H9 (cell line): ENCODE measurements around the gene RXRB. TPM values are rescaled to one million over a fixed set of nuclear protein-coding genes. Genes with fewer than 3 reads are reported as not detected.

ENCODE experiments used
- DNase-seq: peaks from one replicate; pipeline ENCODE4 v3.0.0-alpha.2; 2017
- H2AFZ ChIP-seq: one replicate; pipeline ENCODE4 v1.6.1; 2013; ENCODE audit warnings: mild to moderate bottlenecking, low read length, control low read depth, moderate library complexity
- H2AK5ac ChIP-seq: 2 replicates; pipeline ENCODE4 v1.6.1; 2013; ENCODE audit warnings: low read length, control low read depth, mixed read lengths; ENCODE audit not compliant: insufficient read length
- H2BK120ac ChIP-seq: one replicate; pipeline ENCODE4 v1.6.1; 2013; ENCODE audit warnings: low read depth, mild to moderate bottlenecking, low read length, control low read depth, inconsistent platforms; ENCODE audit not compliant: poor library complexity, severe bottlenecking
- H2BK12ac ChIP-seq: 2 replicates; pipeline ENCODE4 v1.6.1; 2013; ENCODE audit warnings: low read length, control low read depth, mixed read lengths, low read depth; ENCODE audit not compliant: insufficient read length
- H2BK15ac ChIP-seq: 2 replicates; pipeline ENCODE4 v1.6.1; 2013; ENCODE audit warnings: low read depth, low read length, control low read depth
- H2BK20ac ChIP-seq: one replicate; pipeline ENCODE4 v1.6.1; 2013; ENCODE audit warnings: low read depth, mild to moderate bottlenecking, low read length, control low read depth, inconsistent platforms; ENCODE audit not compliant: poor library complexity, severe bottlenecking
- H2BK5ac ChIP-seq: 2 replicates; pipeline ENCODE4 v1.6.1; 2013; ENCODE audit warnings: low read length, control low read depth, mixed read lengths; ENCODE audit not compliant: insufficient read length
- H3K14ac ChIP-seq: 2 replicates; pipeline ENCODE4 v1.6.1; 2013; ENCODE audit warnings: low read length, control low read depth; ENCODE audit not compliant: insufficient read depth
- H3K18ac ChIP-seq: 2 replicates; pipeline ENCODE4 v1.6.1; 2013; ENCODE audit warnings: low read depth, mild to moderate bottlenecking, mixed read lengths, low read length, control low read depth; ENCODE audit not compliant: insufficient read length
- H3K23ac ChIP-seq: 2 replicates; pipeline ENCODE4 v1.6.1; 2013; ENCODE audit warnings: low read length, control low read depth, mixed read lengths, low read depth; ENCODE audit not compliant: insufficient read length
- H3K23me2 ChIP-seq: 2 replicates; pipeline ENCODE4 v1.6.1; 2013; ENCODE audit warnings: low read depth, mild to moderate bottlenecking, mixed read lengths, low read length, control low read depth; ENCODE audit not compliant: insufficient read length, poor library complexity, severe bottlenecking
- H3K27ac ChIP-seq: 2 replicates; pipeline ENCODE4 v1.5.1; 2013; ENCODE audit warnings: low read length, control low read depth, mixed read lengths, low read depth; ENCODE audit not compliant: insufficient read length
- H3K27me3 ChIP-seq: 2 replicates; pipeline ENCODE4 v1.6.1; 2013; ENCODE audit warnings: low read length, control low read depth, inconsistent platforms; ENCODE audit not compliant: insufficient read depth
- H3K4ac ChIP-seq: 2 replicates; pipeline ENCODE4 v1.6.1; 2013; ENCODE audit warnings: low read depth, mild to moderate bottlenecking, control low read depth, inconsistent platforms, low read length, moderate library complexity
- H3K4me1 ChIP-seq: 2 replicates; pipeline ENCODE4 v1.6.1; 2013; ENCODE audit warnings: low read length, control low read depth, inconsistent platforms; ENCODE audit not compliant: insufficient read depth
- H3K4me2 ChIP-seq: 2 replicates; pipeline ENCODE4 v1.6.1; 2013; ENCODE audit warnings: low read length, control low read depth, mixed read lengths; ENCODE audit not compliant: insufficient read length, insufficient read depth
- H3K56ac ChIP-seq: 2 replicates; pipeline ENCODE4 v1.6.1; 2013; ENCODE audit warnings: low read depth, mild to moderate bottlenecking, mixed read lengths, low read length, control low read depth; ENCODE audit not compliant: insufficient read length
- H3K79me1 ChIP-seq: 2 replicates; pipeline ENCODE4 v1.6.1; 2013; ENCODE audit warnings: low read depth, mild to moderate bottlenecking, moderate library complexity, low read length, control low read depth, inconsistent platforms; ENCODE audit not compliant: insufficient read depth, poor library complexity, severe bottlenecking
- H3K79me2 ChIP-seq: 2 replicates; pipeline ENCODE4 v1.6.1; 2013; ENCODE audit warnings: low read length, control low read depth, inconsistent platforms; ENCODE audit not compliant: insufficient read depth
- H3K9ac ChIP-seq: 2 replicates; pipeline ENCODE4 v1.6.1; 2013; ENCODE audit warnings: low read length, control low read depth, mixed read lengths; ENCODE audit not compliant: insufficient read length; ENCODE audit errors: extremely low read depth
- H3K9me3 ChIP-seq: one replicate; pipeline ENCODE4 v1.6.1; 2013; ENCODE audit warnings: low read depth, low read length, inconsistent platforms; ENCODE audit not compliant: control insufficient read depth
- H3T11ph ChIP-seq: one replicate; pipeline ENCODE4 v1.6.1; 2013; ENCODE audit warnings: mild to moderate bottlenecking, low read length, control low read depth, inconsistent platforms
- H4K20me1 ChIP-seq: one replicate; pipeline ENCODE4 v1.6.1; 2013; ENCODE audit not compliant: control insufficient read depth, insufficient read length, insufficient read depth
- H4K5ac ChIP-seq: 2 replicates; pipeline ENCODE4 v1.6.1; 2013; ENCODE audit warnings: low read depth, mild to moderate bottlenecking, mixed read lengths, low read length, control low read depth; ENCODE audit not compliant: insufficient read length
- H4K8ac ChIP-seq: replicated peaks from 2 replicates; pipeline ENCODE4 v1.6.1; 2013; ENCODE audit warnings: low read length, control low read depth, mixed read lengths, low read depth; ENCODE audit not compliant: insufficient read length
- H4K91ac ChIP-seq: 2 replicates; pipeline ENCODE4 v1.6.1; 2013; ENCODE audit warnings: low read depth, mild to moderate bottlenecking, moderate library complexity, mixed read lengths, low read length, control low read depth; ENCODE audit not compliant: insufficient read length
- H3K27ac Mint-ChIP-seq, 3 experiments: 2 replicates in 2 of 3; 3 replicates in 1 of 3; pipeline ENCODE4 v1.8.0; 2020 to 2021; ENCODE audit warnings: mixed read lengths in 3 of 3, mild to moderate bottlenecking in 1 of 3, moderate library complexity in 1 of 3
- H3K27me3 Mint-ChIP-seq: 2 replicates; pipeline ENCODE4 v1.8.0; 2021; ENCODE audit warnings: low read depth, mild to moderate bottlenecking, moderate library complexity, mixed read lengths
- H3K36me3 Mint-ChIP-seq, 3 experiments: 2 replicates in 2 of 3; 3 replicates in 1 of 3; pipeline ENCODE4 v1.8.0; 2020 to 2021; ENCODE audit warnings: low read depth in 3 of 3, mixed read lengths in 3 of 3; ENCODE audit not compliant: insufficient read depth in 1 of 3
- H3K4me1 Mint-ChIP-seq, 2 experiments: 2 replicates each; pipeline ENCODE4 v1.8.0; 2020; ENCODE audit warnings: mixed read lengths in 2 of 2
- H3K4me3 Mint-ChIP-seq, 2 experiments: 2 replicates in 1 of 2; 3 replicates in 1 of 2; pipeline ENCODE4 v1.8.0; 2020 to 2021; ENCODE audit warnings: mild to moderate bottlenecking in 2 of 2, mixed read lengths in 2 of 2, moderate library complexity in 1 of 2
- H3K9me3 Mint-ChIP-seq, 2 experiments: 2 replicates in 1 of 2; 3 replicates in 1 of 2; pipeline ENCODE4 v1.8.0; 2020; ENCODE audit warnings: mild to moderate bottlenecking in 2 of 2, mixed read lengths in 2 of 2, moderate library complexity in 1 of 2
- CTCF ChIP-seq: fragments of 200-600 bp; sonication (generic); conservative IDR thresholded peaks from 3 replicates; pipeline ENCODE4 v1.8.0; 2021; ENCODE audit warnings: antibody characterized with exemption, mild to moderate bottlenecking
- WGBS: extraction: QIAGEN DNeasy Blood & Tissue Kit; methylation state at CpG from one replicate; pipeline ENCODE4 v1.1.7; 2013; ENCODE audit warnings: missing lambda C conversion rate, low lambda C conversion rate, mixed read lengths; ENCODE audit not compliant: insufficient read length; ENCODE audit errors: extremely low coverage; 5-methylcytosine and 5-hydroxymethylcytosine counted together
- total RNA-seq: library from RNA; stranded (reverse); gene quantifications from 2 replicates; pipeline ENCODE4 v1.2.1, GENCODE V29; 2021

Gene RXRB
- total RNA-seq, 1 experiment from 2014 or later, result 14.8 TPM

GRCh38 chr6:33194431-33194979 is 6.0 kb downstream of the RXRB start:
- Mint-ChIP-seq H3K4me3 (no peak overlapping the region; a peak in 1 of 5 replicates), H3K9me3 (no peaks in the 10 kb centered on the region; a peak in 1 of 5 replicates), H3K36me3 (peaks cover 14 to 31% (median 25%) of the 10 kb centered on the region in 3 experiments; a peak in 6 of 7 replicates), H3K27me3 (peaks cover 36% of the 10 kb centered on the region), H3K27ac (no peak overlapping the region), H3K4me1 (peaks cover 32 to 34% of the 10 kb centered on the region in 2 experiments)
- Histone ChIP-seq H3K23ac (no peak overlapping the region), H3K4ac (no peak overlapping the region), H3K27me3 (peaks cover 3% of the 10 kb centered on the region; the same call in 1 of the 2 replicates), H3K18ac (no peak overlapping the region), H3K14ac (no peak overlapping the region), H3K9me3 (no peaks in the 10 kb centered on the region), H2AK5ac (no peak overlapping the region), H3K23me2 (peaks cover 12% of the 10 kb centered on the region), H4K8ac (no peak overlapping the region), H2BK5ac (no peak overlapping the region), H4K5ac (no peak overlapping the region), H3K4me2 (no peak overlapping the region), H2BK20ac (no peak overlapping the region), H4K20me1 (no peaks in the 10 kb centered on the region), H2AFZ (no peak overlapping the region), H2BK120ac (no peak overlapping the region), H2BK15ac (no peak overlapping the region), H3K79me2 (no peaks in the 10 kb centered on the region), H4K91ac (no peak overlapping the region), H3K56ac (no peak overlapping the region), H3T11ph (no peak overlapping the region), H2BK12ac (no peak overlapping the region), H3K9ac (no peak overlapping the region), H3K79me1 (no peaks in the 10 kb centered on the region), H3K4me1 (peaks cover 3% of the 10 kb centered on the region; the same call in 1 of the 2 replicates), H3K27ac (no peak overlapping the region)
- no CpG with 5 or more reads among the region's 8 CpGs for WGBS
- DNase-seq, result no peak
- no peak for TF ChIP-seq CTCF
